BJ (cell line): ENCODE results near the gene PLEKHA5. TPM values are rescaled to one million over a fixed set of nuclear protein-coding genes. Genes with fewer than 3 reads are reported as not detected.

Source experiments
- CTCF ChIA-PET: fragments of 350-600 bp; formaldehyde crosslinking; extraction: SDS; loops from one replicate; lab custom pipeline; 2021; ENCODE audit warnings: antibody characterized with exemption, inconsistent platforms; lab: Yijun Ruan, JAX
- POLR2A ChIA-PET: fragments of 300-600 bp; sonication (Branson Sonifier 250); formaldehyde crosslinking; extraction: SDS; loops from one replicate; lab custom pipeline; 2021; ENCODE audit warnings: antibody characterized with exemption; lab: Charles Lee
- DNase-seq: peaks from one replicate; pipeline ENCODE4 v3.0.0-alpha.2; 2011; ENCODE audit warnings: low read depth
- H3K27me3 ChIP-seq: 2 replicates; pipeline ENCODE4 v1.6.0; 2011; ENCODE audit warnings: low read length; ENCODE audit not compliant: control insufficient read depth, insufficient read depth
- H3K36me3 ChIP-seq: 2 replicates; pipeline ENCODE4 v1.5.1; 2011; ENCODE audit warnings: low read length; ENCODE audit not compliant: control insufficient read depth, insufficient read depth
- H3K4me3 ChIP-seq: 2 replicates; pipeline ENCODE4 v1.5.1; 2011; ENCODE audit warnings: low read depth, mild to moderate bottlenecking, control low read depth, low read length
- CTCF ChIP-seq: IDR thresholded peaks from 2 replicates; pipeline ENCODE4 v1.5.1; 2011; ENCODE audit warnings: low read depth, mild to moderate bottlenecking, control low read depth, inconsistent platforms, low read length, moderate library complexity; ENCODE audit not compliant: insufficient read depth
- polyA plus RNA-seq: library from polyadenylated mRNA; depleted of rRNA; stranded (reverse); fragments of >200 nt; gene quantifications from 2 replicates; pipeline ENCODE4 v1.2.3, GENCODE V29; 2011

PLEKHA5 gene
- polyA plus RNA-seq, 1 experiment: 5.8 TPM

- no peak for TF ChIP-seq CTCF
- ChIA-PET POLR2A (no interaction called here), CTCF (no interaction called here)
- no peaks in the 10 kb centered on the region for H3K27me3 ChIP-seq
- no peak overlapping the region for H3K4me3 ChIP-seq
- no peaks in the 10 kb centered on the region for H3K36me3 ChIP-seq
- no peak for DNase-seq
Measured at GRCh38 chr12:19238540-19238939, 109.0 kb downstream of the PLEKHA5 start.

GRCh38 chr12:19239102-19239501 lies 109.6 kb downstream of the PLEKHA5 start:
- DNase-seq: no peak
- TF ChIP-seq CTCF: no peak
- H3K4me3 ChIP-seq: no peak overlapping the region
- ChIA-PET POLR2A (no interaction called here), CTCF (interaction anchor here (0.7 kb wide), 1 partner anchor 17 kb away, joined by 3 read pairs; no protein-coding TSS in a partner anchor)
- no peaks in the 10 kb centered on the region for H3K27me3 ChIP-seq
- no peaks in the 10 kb centered on the region for H3K36me3 ChIP-seq

GRCh38 chr12:19239616-19240234 lies 110.2 kb downstream of the PLEKHA5 start:
- ChIA-PET POLR2A (no interaction called here), CTCF (interaction anchor here (0.7 kb wide), 1 partner anchor 17 kb away, joined by 3 read pairs; no protein-coding TSS in a partner anchor)
- TF ChIP-seq CTCF: no peak
- no peak overlapping the region for H3K4me3 ChIP-seq
- no peak for DNase-seq
- no peaks in the 10 kb centered on the region for H3K36me3 ChIP-seq
- H3K27me3 ChIP-seq: no peaks in the 10 kb centered on the region

GRCh38 chr12:19242581-19242980 lies 113.0 kb downstream of the PLEKHA5 start:
- POLR2A ChIA-PET: no interaction called here
- no peaks in the 10 kb centered on the region for H3K36me3 ChIP-seq

GRCh38 chr12:19243551-19243950 lies 114.0 kb downstream of the PLEKHA5 start:
- no peak for DNase-seq
- CTCF ChIA-PET: no interaction called here
- POLR2A ChIA-PET: interaction anchor here (0.6 kb wide), 1 partner anchor 12 kb away, joined by 5 read pairs; no protein-coding TSS in a partner anchor
- no peaks in the 10 kb centered on the region for H3K36me3 ChIP-seq
- no peak overlapping the region for H3K4me3 ChIP-seq
- TF ChIP-seq CTCF: no peak
- H3K27me3 ChIP-seq: no peaks in the 10 kb centered on the region

More at GRCh38 chr12:19242581-19242980, 113.0 kb downstream of the PLEKHA5 start:
- Histone ChIP-seq H3K27me3 (no peaks in the 10 kb centered on the region), H3K4me3 (no peak overlapping the region)
- CTCF ChIA-PET: no interaction called here
- TF ChIP-seq CTCF: no peak
- no peak for DNase-seq
